Activated T-cell treated with anti-CD3 and anti-CD28 coated beads for 4 hours (primary cell): ENCODE data around the gene DDX39A.

Source experiments
- DNase-seq: peaks from one replicate; pipeline ENCODE4 v3.0.0-alpha.2; 2020

The DDX39A gene

DNA sequence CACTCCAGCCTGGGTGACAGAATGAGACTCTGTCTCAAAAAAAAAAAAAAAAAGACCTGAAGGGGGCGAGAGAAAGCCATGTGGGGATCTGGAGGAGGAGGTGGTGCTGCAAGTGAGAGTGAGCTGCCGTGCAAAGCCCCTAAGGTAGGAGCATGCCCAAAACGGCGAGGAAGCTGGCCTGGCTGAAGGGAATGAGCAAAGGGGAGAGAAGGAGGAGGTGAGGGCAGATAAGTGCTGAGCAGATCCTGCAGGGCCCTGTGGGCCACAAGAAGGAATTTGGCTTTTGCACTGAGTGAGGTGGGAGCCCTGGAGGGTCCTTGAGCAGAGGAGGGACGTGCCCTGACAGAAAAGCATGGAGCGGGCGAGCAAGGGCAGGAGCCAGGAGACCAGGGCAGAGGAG is 57.3 kb downstream of the DDX39A start:
- no peak for DNase-seq
